ENCODE results near the gene VWF.

DNA sequence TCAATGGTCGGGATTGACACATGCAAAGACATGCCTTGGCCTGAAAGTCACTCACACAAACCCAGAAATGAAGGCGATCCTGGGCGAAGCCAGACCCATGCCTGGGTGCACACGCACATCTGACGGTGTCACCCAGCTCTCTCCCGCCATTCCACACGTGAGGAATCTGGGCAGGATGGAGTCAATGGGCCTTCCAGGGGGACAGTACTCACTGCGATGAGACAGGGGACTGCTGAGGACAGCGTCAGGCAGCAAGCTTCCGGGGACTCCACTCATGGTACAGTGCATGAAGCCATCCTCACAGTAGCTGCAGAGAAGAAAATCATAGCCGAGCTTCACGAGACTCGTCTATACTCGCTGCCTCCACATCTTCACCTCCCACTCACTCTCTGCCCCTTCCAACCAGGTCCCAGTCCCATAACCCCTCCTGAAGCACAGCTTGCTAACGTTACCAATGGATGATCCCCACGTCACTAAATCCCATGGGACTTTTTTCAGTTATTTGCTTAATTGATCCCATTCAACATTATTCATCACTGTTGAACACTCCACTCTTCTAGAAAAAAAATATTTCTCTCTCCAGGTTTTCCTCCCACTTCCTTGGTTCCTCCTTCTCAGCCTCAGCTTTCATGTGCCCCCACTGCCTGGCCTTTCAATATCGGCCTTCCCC is 77.8 kb downstream of the VWF start:
- TF ChIP-seq, protein P1, sequence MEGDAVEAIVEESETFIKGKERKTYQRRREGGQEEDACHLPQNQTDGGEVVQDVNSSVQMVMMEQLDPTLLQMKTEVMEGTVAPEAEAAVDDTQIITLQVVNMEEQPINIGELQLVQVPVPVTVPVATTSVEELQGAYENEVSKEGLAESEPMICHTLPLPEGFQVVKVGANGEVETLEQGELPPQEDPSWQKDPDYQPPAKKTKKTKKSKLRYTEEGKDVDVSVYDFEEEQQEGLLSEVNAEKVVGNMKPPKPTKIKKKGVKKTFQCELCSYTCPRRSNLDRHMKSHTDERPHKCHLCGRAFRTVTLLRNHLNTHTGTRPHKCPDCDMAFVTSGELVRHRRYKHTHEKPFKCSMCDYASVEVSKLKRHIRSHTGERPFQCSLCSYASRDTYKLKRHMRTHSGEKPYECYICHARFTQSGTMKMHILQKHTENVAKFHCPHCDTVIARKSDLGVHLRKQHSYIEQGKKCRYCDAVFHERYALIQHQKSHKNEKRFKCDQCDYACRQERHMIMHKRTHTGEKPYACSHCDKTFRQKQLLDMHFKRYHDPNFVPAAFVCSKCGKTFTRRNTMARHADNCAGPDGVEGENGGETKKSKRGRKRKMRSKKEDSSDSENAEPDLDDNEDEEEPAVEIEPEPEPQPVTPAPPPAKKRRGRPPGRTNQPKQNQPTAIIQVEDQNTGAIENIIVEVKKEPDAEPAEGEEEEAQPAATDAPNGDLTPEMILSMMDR (IDR thresholded peaks at IDR 0.05; ENCODE audit: low read length): no peak
- no peak for TF ChIP-seq EZH2 (IDR thresholded peaks at IDR 0.05; ENCODE audit: borderline replicate concordance, low read length)

Measured in OCI-LY1 (cell line).